IMR-90 (cell line): ENCODE measurements around the gene BTBD2.

Experiments used
- CTCF ChIP-seq: conservative IDR thresholded peaks from 2 replicates; pipeline ENCODE4 v1.5.1; 2012; ENCODE audit warnings: mild to moderate bottlenecking, low read depth, low read length, improper control_type of control experiment
- FOS ChIP-seq: fragments of 150-350 bp; IDR thresholded peaks from 2 replicates; pipeline ENCODE4 v1.6.1; 2016; ENCODE audit warnings: low read depth, low read length
- RCOR1 ChIP-seq: IDR thresholded peaks from 2 replicates; pipeline ENCODE4 v1.6.1; 2012; ENCODE audit warnings: mild to moderate bottlenecking, low read length, improper control_type of control experiment; ENCODE audit not compliant: insufficient replicate concordance

GRCh38 chr19:2062770-2063169 is 47.3 kb upstream of the BTBD2 start:
- TF ChIP-seq RCOR1, result no peak
- TF ChIP-seq CTCF, result no peak
- no peak for TF ChIP-seq FOS
